PC-9 (cell line): Measurements from ENCODE around the gene TM4SF5.

Experiments
- CTCF ChIP-seq: fragments of 200-600 bp; sonication (generic); conservative IDR thresholded peaks from 2 replicates; pipeline ENCODE4 v1.6.1; 2017; ENCODE audit warnings: mixed run types, antibody characterized with exemption, mild to moderate bottlenecking, moderate library complexity
- EZH2 ChIP-seq: fragments of 200-600 bp; sonication (generic); IDR thresholded peaks from 2 replicates; pipeline ENCODE4 v1.8.0; 2017; ENCODE audit warnings: antibody characterized with exemption, low read depth

- TF ChIP-seq CTCF, result no peak
- no peak for TF ChIP-seq EZH2
These were observed 51.1 kb downstream of the TM4SF5 start for GRCh38 chr17:4822835-4823234.
